NCI-H1092 treated with DMSO at 0.1 percent for 48 hours (cell line): ENCODE results near the gene TJP3.

ENCODE experiments used
- DNase-seq: peaks from one replicate; lab custom pipeline; 2025; lab: John Stamatoyannopoulos, UW

The TJP3 gene

GRCh38 chr19:3769494-3769893 lies 61.3 kb downstream of the TJP3 start:
- DNase-seq, result no peak

GRCh38 chr19:3770136-3770999 lies 62.2 kb downstream of the TJP3 start:
- DNase-seq, result no peak

GRCh38 chr19:3771000-3771905 lies 63.1 kb downstream of the TJP3 start:
- DNase-seq, result no peak

- no peak for DNase-seq
These were observed 63.8 kb downstream of the TJP3 start, which contains the start of gene RAX2 for GRCh38 chr19:3771906-3772455. TSS of gene RAX2 (minus strand) at chr19:3772228. CDS start at chr19:3771742, 486 bp downstream.

GRCh38 chr19:3773814-3774515 lies 65.8 kb downstream of the TJP3 start:
- no peak for DNase-seq

GRCh38 chr19:3774621-3775373 lies 66.6 kb downstream of the TJP3 start:
- no peak for DNase-seq

- no peak for DNase-seq
These were observed 67.2 kb downstream of the TJP3 start for GRCh38 chr19:3775374-3775711.

GRCh38 chr19:3775831-3776230 lies 67.6 kb downstream of the TJP3 start:
- DNase-seq, result no peak

GRCh38 chr19:3776479-3777040 lies 68.4 kb downstream of the TJP3 start:
- DNase-seq, result no peak

GRCh38 chr19:3778104-3778867 lies 70.1 kb downstream of the TJP3 start:
- no peak for DNase-seq

GRCh38 chr19:3778899-3779723 lies 70.9 kb downstream of the TJP3 start:
- no peak for DNase-seq

GRCh38 chr19:3780786-3781304 lies 72.7 kb downstream of the TJP3 start:
- DNase-seq, result no peak

GRCh38 chr19:3781603-3782002 lies 73.4 kb downstream of the TJP3 start:
- DNase-seq, result no peak

GRCh38 chr19:3782330-3782729 lies 74.1 kb downstream of the TJP3 start:
- DNase-seq, result no peak

GRCh38 chr19:3782903-3783302 lies 74.7 kb downstream of the TJP3 start:
- no peak for DNase-seq

GRCh38 chr19:3783660-3784584 lies 75.7 kb downstream of the TJP3 start:
- peak; percentile 1 for DNase-seq

GRCh38 chr19:3784607-3785450 lies 76.6 kb downstream of the TJP3 start:
- DNase-seq, result no peak
